Activated CD4-positive, alpha-beta T cell treated with anti-CD3 and anti-CD28 coated beads for 1 hour (primary cell): ENCODE data around the gene TMOD2.

Experiments used
- DNase-seq: peaks from one replicate; pipeline ENCODE4 v3.0.0-alpha.2; 2020

The TMOD2 gene

DNA sequence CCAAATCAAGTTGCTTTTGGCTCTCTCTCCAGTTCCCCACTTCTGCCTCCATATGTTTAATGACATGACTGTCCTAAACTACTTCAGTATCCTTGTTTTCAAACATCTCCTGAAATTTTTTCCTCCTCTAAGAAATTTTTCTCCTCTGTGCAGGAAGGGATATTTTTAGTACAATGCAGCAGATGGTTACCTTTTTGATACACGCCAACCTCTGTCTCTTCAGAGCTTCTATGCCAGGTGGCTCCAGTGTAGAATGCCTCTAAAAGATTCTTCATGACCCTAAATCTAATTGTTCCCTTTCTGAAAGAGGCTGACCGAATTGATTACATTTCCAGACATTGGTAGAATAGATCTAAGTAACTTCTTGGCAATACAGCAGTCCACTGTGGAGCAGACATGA is 111.7 kb downstream of the TMOD2 start:
- DNase-seq, result no peak

DNA sequence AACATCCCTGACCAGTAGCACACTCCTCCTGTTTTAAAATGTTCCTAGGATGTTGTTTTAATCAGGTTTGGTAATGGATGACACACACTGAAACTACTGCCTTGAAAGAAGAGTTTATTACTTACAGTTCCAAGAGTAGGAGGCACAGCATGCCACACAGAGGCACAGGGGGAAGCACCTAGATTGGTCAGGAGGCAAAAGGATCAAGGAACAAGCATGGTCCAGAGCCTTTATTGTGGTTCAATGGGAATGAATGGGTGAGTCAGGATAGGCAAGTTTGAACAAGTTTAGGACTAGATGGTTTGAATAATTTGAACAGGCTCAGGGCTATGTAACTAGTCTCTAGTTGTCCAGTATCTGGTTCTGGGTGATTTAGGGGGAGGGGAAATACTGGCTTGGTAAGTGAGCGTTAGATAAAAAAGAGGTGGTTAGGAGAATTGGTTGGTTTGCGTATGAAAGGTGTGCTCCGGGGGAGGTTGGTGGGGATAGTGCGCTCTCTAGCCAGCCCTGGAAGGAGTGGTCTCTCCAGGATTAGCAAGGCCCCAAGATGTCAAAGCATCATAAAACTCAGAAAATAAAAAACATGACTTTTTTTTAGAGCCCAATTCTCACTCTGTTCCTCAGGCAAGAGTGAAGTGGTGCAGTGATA is 113.1 kb downstream of the TMOD2 start:
- DNase-seq, result no peak

DNA sequence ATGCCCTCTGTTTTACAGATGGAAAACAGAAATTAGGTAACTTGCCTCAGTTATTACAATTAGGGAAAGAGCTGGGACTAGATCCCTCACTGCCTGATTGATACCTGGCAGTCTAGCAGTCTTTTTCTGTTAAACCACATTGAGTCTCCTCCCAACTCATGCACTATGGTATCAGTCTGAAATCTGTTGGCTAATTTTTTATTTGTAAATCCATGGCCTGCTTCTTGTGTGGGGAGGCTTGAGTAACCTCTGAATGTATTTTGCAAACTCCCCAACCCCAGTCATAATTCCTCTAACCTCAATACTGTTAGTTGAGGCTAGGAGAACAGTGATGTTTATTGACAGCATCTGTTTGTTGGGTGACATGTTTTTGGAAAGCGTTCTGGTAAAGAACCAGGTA is 113.9 kb downstream of the TMOD2 start:
- no peak for DNase-seq
